Epithelial cell of prostate (primary cell): ENCODE data around the gene CLPTM1L.
"Not testable (repeated sequence)": the region's sequence is repeated elsewhere in the genome, so short reads cannot be mapped to it uniquely, and the experiment has no call there.

ENCODE experiments used
- DNase-seq: peaks from one replicate; pipeline ENCODE4 v3.0.0-alpha.2; 2011; ENCODE audit warnings: low read depth, low spot score
- H3K27ac ChIP-seq: fragments of 450-650 bp; 2 replicates; pipeline ENCODE4 v1.5.1; 2017; ENCODE audit warnings: mild to moderate bottlenecking

The CLPTM1L gene

GRCh38 chr5:1381370-1382247 lies 36.7 kb upstream of the CLPTM1L start:
- no peak for DNase-seq
- H3K27ac ChIP-seq, result no peak overlapping the region

- no peak overlapping the region for H3K27ac ChIP-seq
- DNase-seq, result no peak
Observed at GRCh38 chr5:1380910-1381309, 36.0 kb upstream of the CLPTM1L start.

GRCh38 chr5:1380011-1380817 lies 35.3 kb upstream of the CLPTM1L start:
- DNase-seq, result no peak

GRCh38 chr5:1378866-1379659 lies 34.2 kb upstream of the CLPTM1L start:
- H3K27ac ChIP-seq, result no peak overlapping the region
- DNase-seq, result no peak

More at GRCh38 chr5:1380011-1380817, 35.3 kb upstream of the CLPTM1L start:
- no peak overlapping the region for H3K27ac ChIP-seq

- no peak for DNase-seq
- H3K27ac ChIP-seq, result no peak overlapping the region
Observed at GRCh38 chr5:1378096-1378495, 33.2 kb upstream of the CLPTM1L start.

GRCh38 chr5:1376981-1377380 lies 32.1 kb upstream of the CLPTM1L start:
- H3K27ac ChIP-seq, result no peak overlapping the region
- DNase-seq, result no peak

GRCh38 chr5:1375871-1376810 lies 31.2 kb upstream of the CLPTM1L start:
- no peak for DNase-seq
- no peak overlapping the region for H3K27ac ChIP-seq

- no peak overlapping the region for H3K27ac ChIP-seq
- no peak for DNase-seq
Observed at GRCh38 chr5:1374679-1375055, 29.8 kb upstream of the CLPTM1L start.

- DNase-seq, result no peak
- H3K27ac ChIP-seq, result no peak overlapping the region
Observed at GRCh38 chr5:1374030-1374678, 29.3 kb upstream of the CLPTM1L start.

- H3K27ac ChIP-seq, DNase-seq: not testable (repeated sequence)
Observed at GRCh38 chr5:1371972-1372342, 27.1 kb upstream of the CLPTM1L start.

GRCh38 chr5:1371218-1371971 lies 26.5 kb upstream of the CLPTM1L start:
- no peak for DNase-seq
- H3K27ac ChIP-seq, result no peak overlapping the region

- no peak overlapping the region for H3K27ac ChIP-seq
- DNase-seq, result no peak
Observed at GRCh38 chr5:1370006-1370405, 25.1 kb upstream of the CLPTM1L start.

GRCh38 chr5:1368756-1369155 lies 23.9 kb upstream of the CLPTM1L start:
- no peak for DNase-seq

GRCh38 chr5:1368236-1368635 lies 23.3 kb upstream of the CLPTM1L start:
- DNase-seq, result no peak
- H3K27ac ChIP-seq, result no peak overlapping the region

More at GRCh38 chr5:1368756-1369155, 23.9 kb upstream of the CLPTM1L start:
- H3K27ac ChIP-seq, result no peak overlapping the region

GRCh38 chr5:1367149-1367548 lies 22.2 kb upstream of the CLPTM1L start:
- no peak overlapping the region for H3K27ac ChIP-seq
- DNase-seq, result no peak

GRCh38 chr5:1366514-1366913 lies 21.6 kb upstream of the CLPTM1L start:
- no peak for DNase-seq
- H3K27ac ChIP-seq, result no peak overlapping the region

GRCh38 chr5:1364211-1364610 lies 19.3 kb upstream of the CLPTM1L start:
- no peak overlapping the region for H3K27ac ChIP-seq
- DNase-seq, result no peak

- DNase-seq, result no peak
- H3K27ac ChIP-seq, result no peak overlapping the region
Observed at GRCh38 chr5:1363581-1363980, 18.7 kb upstream of the CLPTM1L start.
